ENCODE results near the gene STAM.
A peak's percentile ranks its signal among the peaks of the same experiment; 100 is the strongest.
"Not testable (repeated sequence)": the region's sequence is repeated elsewhere in the genome, so short reads cannot be mapped to it uniquely, and the experiment has no call there.

Gene STAM

GRCh38 chr10:17722317-17723014, 78.5 kb downstream of the STAM start:
- H3K23ac ChIP-seq (ENCODE audit: low read length); H3K18ac ChIP-seq (ENCODE audit: low read length); H2AFZ ChIP-seq (ENCODE audit: insufficient read depth, low read length, poor library complexity); H3K9ac ChIP-seq (ENCODE audit: low read length); H3K4me1 ChIP-seq (ENCODE audit: control insufficient read depth in 1 of 2, insufficient read depth in 2 of 2, low read length in 2 of 2); H2BK5ac ChIP-seq (ENCODE audit: low read depth, low read length, poor library complexity); H2AK5ac ChIP-seq (ENCODE audit: low read length); H3K36me3 ChIP-seq (ENCODE audit: control insufficient read depth in 1 of 2, insufficient read depth in 2 of 2, low read length in 2 of 2); H2BK120ac ChIP-seq (ENCODE audit: insufficient read depth, low read length, poor library complexity); H4K12ac ChIP-seq (ENCODE audit: low read depth, low read length); H3K9me3 ChIP-seq (ENCODE audit: insufficient read depth, low read depth, low read length); H3K4me2 ChIP-seq (ENCODE audit: low read length); H3K4ac ChIP-seq (ENCODE audit: low read depth, low read length); H3K14ac ChIP-seq (ENCODE audit: low read length); H3K4me3 ChIP-seq (ENCODE audit: low read depth, low read length); H3K27me3 ChIP-seq (ENCODE audit: insufficient read depth, low read length); H3K79me2 ChIP-seq (ENCODE audit: control insufficient read depth, insufficient read depth, low read length, poor library complexity); H2BK12ac ChIP-seq (ENCODE audit: low read length); H4K8ac ChIP-seq (ENCODE audit: low read depth, low read length); H4K91ac ChIP-seq (ENCODE audit: low read depth, low read length); H3K27ac ChIP-seq (ENCODE audit: low read depth, low read length); H3K79me1 ChIP-seq (ENCODE audit: low read length); DNase-seq: not testable (repeated sequence)
- no CpG with 5 or more reads among the region's 25 CpGs for WGBS (ENCODE audit: extremely low coverage, insufficient coverage, insufficient read length)

- Histone ChIP-seq H3K4me3 (ENCODE audit: low read depth, low read length) (no peak overlapping the region), H3K9me3 (ENCODE audit: insufficient read depth, low read depth, low read length) (no peaks in the 10 kb centered on the region), H2BK12ac (ENCODE audit: low read length) (no peak overlapping the region), H3K4me1 (ENCODE audit: control insufficient read depth in 1 of 2, insufficient read depth in 2 of 2, low read length in 2 of 2) (no peaks in the 10 kb centered on the region), H4K8ac (ENCODE audit: low read depth, low read length) (no peak overlapping the region), H3K18ac (ENCODE audit: low read length) (no peak overlapping the region), H3K9ac (ENCODE audit: low read length) (no peak overlapping the region), H2AK5ac (ENCODE audit: low read length) (no peak overlapping the region), H3K4me2 (ENCODE audit: low read length) (no peak overlapping the region), H3K79me2 (ENCODE audit: control insufficient read depth, insufficient read depth, low read length, poor library complexity) (no peaks in the 10 kb centered on the region), H3K27me3 (ENCODE audit: insufficient read depth, low read length) (no peaks in the 10 kb centered on the region), H2BK120ac (ENCODE audit: insufficient read depth, low read length, poor library complexity) (no peak overlapping the region), H3K36me3 (ENCODE audit: control insufficient read depth in 1 of 2, insufficient read depth in 2 of 2, low read length in 2 of 2) (peaks cover 0 to 2% of the 10 kb centered on the region in 2 experiments), H2BK5ac (ENCODE audit: low read depth, low read length, poor library complexity) (no peak overlapping the region), H3K27ac (ENCODE audit: low read depth, low read length) (no peak overlapping the region), H3K14ac (ENCODE audit: low read length) (no peak overlapping the region), H2AFZ (ENCODE audit: insufficient read depth, low read length, poor library complexity) (no peak overlapping the region), H4K91ac (ENCODE audit: low read depth, low read length) (no peak overlapping the region), H3K23ac (ENCODE audit: low read length) (no peak overlapping the region), H4K12ac (ENCODE audit: low read depth, low read length) (no peak overlapping the region), H3K79me1 (ENCODE audit: low read length) (no peaks in the 10 kb centered on the region), H3K4ac (ENCODE audit: low read depth, low read length) (no peak overlapping the region)
- DNase-seq, result no peak
- WGBS (ENCODE audit: extremely low coverage, insufficient coverage, insufficient read length), result no CpG with 5 or more reads among the region's 7 CpGs
Measured at GRCh38 chr10:17725703-17726102, 81.8 kb downstream of the STAM start.

- no peaks in the 10 kb centered on the region for H3K36me3 ChIP-seq (ENCODE audit: control insufficient read depth in 1 of 2, insufficient read depth in 2 of 2, low read length in 2 of 2)
- H3K14ac ChIP-seq (ENCODE audit: low read length), result no peak overlapping the region
- H3K27ac ChIP-seq (ENCODE audit: low read depth, low read length), result no peak overlapping the region
- H2AK5ac ChIP-seq (ENCODE audit: low read length), result no peak overlapping the region
- no peaks in the 10 kb centered on the region for H3K27me3 ChIP-seq (ENCODE audit: insufficient read depth, low read length)
- H3K79me2 ChIP-seq (ENCODE audit: control insufficient read depth, insufficient read depth, low read length, poor library complexity), result no peaks in the 10 kb centered on the region
- H3K9ac ChIP-seq (ENCODE audit: low read length), result no peak overlapping the region
- no peak overlapping the region for H3K18ac ChIP-seq (ENCODE audit: low read length)
- no peak overlapping the region for H3K4ac ChIP-seq (ENCODE audit: low read depth, low read length)
- no peaks in the 10 kb centered on the region for H3K9me3 ChIP-seq (ENCODE audit: insufficient read depth, low read depth, low read length)
- no peak overlapping the region for H3K4me2 ChIP-seq (ENCODE audit: low read length)
- H3K79me1 ChIP-seq (ENCODE audit: low read length), result no peaks in the 10 kb centered on the region
- WGBS (ENCODE audit: extremely low coverage, insufficient coverage, insufficient read length), result no CpG with 5 or more reads among the region's 6 CpGs
- H3K4me1 ChIP-seq (ENCODE audit: control insufficient read depth in 1 of 2, insufficient read depth in 2 of 2, low read length in 2 of 2), result no peaks in the 10 kb centered on the region
- no peak overlapping the region for H2BK12ac ChIP-seq (ENCODE audit: low read length)
- no peak overlapping the region for H4K12ac ChIP-seq (ENCODE audit: low read depth, low read length)
- no peak overlapping the region for H2AFZ ChIP-seq (ENCODE audit: insufficient read depth, low read length, poor library complexity)
- DNase-seq, result peak; percentile 18 to 54
- no peak overlapping the region for H3K23ac ChIP-seq (ENCODE audit: low read length)
- no peak overlapping the region for H4K8ac ChIP-seq (ENCODE audit: low read depth, low read length)
- no peak overlapping the region for H2BK120ac ChIP-seq (ENCODE audit: insufficient read depth, low read length, poor library complexity)
- H2BK5ac ChIP-seq (ENCODE audit: low read depth, low read length, poor library complexity), result no peak overlapping the region
- no peak overlapping the region for H4K91ac ChIP-seq (ENCODE audit: low read depth, low read length)
- no peak overlapping the region for H3K4me3 ChIP-seq (ENCODE audit: low read depth, low read length)
Measured at GRCh38 chr10:17729630-17730029, 85.7 kb downstream of the STAM start.

GRCh38 chr10:17730667-17731066, 86.7 kb downstream of the STAM start:
- WGBS (ENCODE audit: extremely low coverage, insufficient coverage, insufficient read length), result no CpG with 5 or more reads among the region's 8 CpGs

More at GRCh38 chr10:17730667-17731066, 86.7 kb downstream of the STAM start:
- Histone ChIP-seq H3K14ac (ENCODE audit: low read length) (no peak overlapping the region), H3K79me2 (ENCODE audit: control insufficient read depth, insufficient read depth, low read length, poor library complexity) (no peaks in the 10 kb centered on the region), H3K4me2 (ENCODE audit: low read length) (no peak overlapping the region), H3K9me3 (ENCODE audit: insufficient read depth, low read depth, low read length) (no peaks in the 10 kb centered on the region), H3K9ac (ENCODE audit: low read length) (no peak overlapping the region), H4K91ac (ENCODE audit: low read depth, low read length) (no peak overlapping the region), H3K4me3 (ENCODE audit: low read depth, low read length) (no peak overlapping the region), H2BK12ac (ENCODE audit: low read length) (no peak overlapping the region), H2BK5ac (ENCODE audit: low read depth, low read length, poor library complexity) (no peak overlapping the region), H3K79me1 (ENCODE audit: low read length) (no peaks in the 10 kb centered on the region), H4K8ac (ENCODE audit: low read depth, low read length) (no peak overlapping the region), H2BK120ac (ENCODE audit: insufficient read depth, low read length, poor library complexity) (no peak overlapping the region), H3K4ac (ENCODE audit: low read depth, low read length) (no peak overlapping the region), H3K27ac (ENCODE audit: low read depth, low read length) (no peak overlapping the region), H3K36me3 (ENCODE audit: control insufficient read depth in 1 of 2, insufficient read depth in 2 of 2, low read length in 2 of 2) (no peaks in the 10 kb centered on the region), H3K27me3 (ENCODE audit: insufficient read depth, low read length) (no peaks in the 10 kb centered on the region), H2AFZ (ENCODE audit: insufficient read depth, low read length, poor library complexity) (no peak overlapping the region), H3K18ac (ENCODE audit: low read length) (no peak overlapping the region), H3K23ac (ENCODE audit: low read length) (no peak overlapping the region), H2AK5ac (ENCODE audit: low read length) (no peak overlapping the region), H4K12ac (ENCODE audit: low read depth, low read length) (no peak overlapping the region), H3K4me1 (ENCODE audit: control insufficient read depth in 1 of 2, insufficient read depth in 2 of 2, low read length in 2 of 2) (no peaks in the 10 kb centered on the region)
- no peak for DNase-seq

Data from trophoblast cell (in vitro differentiated cells and primary cell).